WERI-Rb-1 (cell line): ENCODE data around the gene STX3.

ENCODE experiments used
- DNase-seq: peaks from one replicate; pipeline ENCODE4 v3.0.0-alpha.2; 2020
- H3K27ac ChIP-seq: fragments of 250-450 bp; sonication (Bioruptor Pico); 2 replicates; pipeline ENCODE4 v1.5.1; 2020; ENCODE audit warnings: mild to moderate bottlenecking, moderate library complexity
- H3K27me3 ChIP-seq: fragments of 250-450 bp; sonication (Bioruptor Pico); 2 replicates; pipeline ENCODE4 v1.5.1; 2021; ENCODE audit warnings: mild to moderate bottlenecking, low read depth, moderate library complexity; ENCODE audit not compliant: insufficient read depth, severe bottlenecking
- H3K36me3 ChIP-seq: fragments of 250-450 bp; sonication (Bioruptor Pico); 2 replicates; pipeline ENCODE4 v1.5.1; 2020; ENCODE audit warnings: mild to moderate bottlenecking, moderate library complexity
- H3K4me3 ChIP-seq: 2 replicates; pipeline ENCODE4 v1.5.1; 2011; ENCODE audit warnings: low read depth, mild to moderate bottlenecking, control low read depth, low read length
- H3K9me3 ChIP-seq: fragments of 250-450 bp; sonication (Bioruptor Pico); 2 replicates; pipeline ENCODE4 v1.5.1; 2021; ENCODE audit warnings: mild to moderate bottlenecking, moderate library complexity; ENCODE audit not compliant: severe bottlenecking
- TF ChIP-seq, protein P1 (sequence below): IDR thresholded peaks from 2 replicates; pipeline ENCODE4 v1.5.1; 2011; ENCODE audit warnings: low read depth, mild to moderate bottlenecking, control low read depth, inconsistent platforms, low read length

Gene STX3

DNA sequence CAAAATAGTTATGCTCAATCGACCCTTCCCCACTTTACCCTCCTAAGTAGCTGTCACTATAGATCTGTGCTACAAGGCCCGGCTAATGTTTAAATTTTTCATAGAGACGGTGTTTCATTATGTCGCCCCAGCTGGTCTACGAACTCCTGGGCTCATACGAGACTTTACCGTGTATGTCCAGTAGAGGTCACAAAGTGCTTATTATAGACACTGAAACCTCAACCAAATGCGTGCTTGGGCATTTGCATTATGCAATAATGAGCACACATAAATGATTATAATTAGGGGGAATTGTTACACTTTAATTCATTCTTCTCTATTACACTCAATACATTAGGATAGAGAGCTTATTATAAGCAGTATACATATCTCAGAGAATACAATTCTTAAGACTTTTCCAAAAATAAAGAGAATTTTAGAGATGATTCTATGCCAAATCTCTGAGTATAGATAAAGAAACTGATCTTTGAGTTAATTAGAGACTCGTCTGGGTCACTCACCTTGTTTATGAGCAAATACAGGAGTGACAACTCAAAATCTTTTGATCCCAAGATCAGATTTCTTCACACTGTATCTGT lies 67.9 kb downstream of the STX3 start:
- H3K27ac ChIP-seq = no peak overlapping the region
- H3K9me3 ChIP-seq = no peaks in the 10 kb centered on the region
- H3K36me3 ChIP-seq = no peaks in the 10 kb centered on the region
- peak; percentile 46 for DNase-seq
- no peaks in the 10 kb centered on the region for H3K27me3 ChIP-seq
- TF ChIP-seq, protein P1, sequence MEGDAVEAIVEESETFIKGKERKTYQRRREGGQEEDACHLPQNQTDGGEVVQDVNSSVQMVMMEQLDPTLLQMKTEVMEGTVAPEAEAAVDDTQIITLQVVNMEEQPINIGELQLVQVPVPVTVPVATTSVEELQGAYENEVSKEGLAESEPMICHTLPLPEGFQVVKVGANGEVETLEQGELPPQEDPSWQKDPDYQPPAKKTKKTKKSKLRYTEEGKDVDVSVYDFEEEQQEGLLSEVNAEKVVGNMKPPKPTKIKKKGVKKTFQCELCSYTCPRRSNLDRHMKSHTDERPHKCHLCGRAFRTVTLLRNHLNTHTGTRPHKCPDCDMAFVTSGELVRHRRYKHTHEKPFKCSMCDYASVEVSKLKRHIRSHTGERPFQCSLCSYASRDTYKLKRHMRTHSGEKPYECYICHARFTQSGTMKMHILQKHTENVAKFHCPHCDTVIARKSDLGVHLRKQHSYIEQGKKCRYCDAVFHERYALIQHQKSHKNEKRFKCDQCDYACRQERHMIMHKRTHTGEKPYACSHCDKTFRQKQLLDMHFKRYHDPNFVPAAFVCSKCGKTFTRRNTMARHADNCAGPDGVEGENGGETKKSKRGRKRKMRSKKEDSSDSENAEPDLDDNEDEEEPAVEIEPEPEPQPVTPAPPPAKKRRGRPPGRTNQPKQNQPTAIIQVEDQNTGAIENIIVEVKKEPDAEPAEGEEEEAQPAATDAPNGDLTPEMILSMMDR = peak; percentile 56
- H3K4me3 ChIP-seq = no peak overlapping the region

DNA sequence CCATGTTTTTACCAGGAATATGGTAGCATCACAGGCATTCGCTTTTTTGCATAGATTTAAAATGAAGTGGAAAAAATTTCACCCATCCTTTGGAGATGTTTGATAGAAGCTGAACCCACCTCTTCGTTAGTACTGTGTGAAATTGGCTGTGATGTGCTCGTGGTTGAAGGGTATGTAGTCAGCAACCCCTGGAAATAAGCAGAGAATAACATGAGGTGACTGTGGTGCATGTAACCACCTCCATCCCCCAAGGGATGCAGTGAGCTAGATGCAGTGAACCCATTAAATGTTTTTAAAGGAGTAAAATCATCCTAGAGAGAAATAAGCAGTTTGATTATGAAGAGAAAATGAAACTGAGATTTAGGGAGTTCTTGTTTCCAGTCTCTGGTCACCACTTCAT lies 74.2 kb downstream of the STX3 start:
- Histone ChIP-seq H3K36me3 (no peaks in the 10 kb centered on the region), H3K9me3 (no peaks in the 10 kb centered on the region), H3K27me3 (no peaks in the 10 kb centered on the region), H3K4me3 (no peak overlapping the region), H3K27ac (no peak overlapping the region)
- no peak for DNase-seq
- TF ChIP-seq, protein P1 = no peak

DNA sequence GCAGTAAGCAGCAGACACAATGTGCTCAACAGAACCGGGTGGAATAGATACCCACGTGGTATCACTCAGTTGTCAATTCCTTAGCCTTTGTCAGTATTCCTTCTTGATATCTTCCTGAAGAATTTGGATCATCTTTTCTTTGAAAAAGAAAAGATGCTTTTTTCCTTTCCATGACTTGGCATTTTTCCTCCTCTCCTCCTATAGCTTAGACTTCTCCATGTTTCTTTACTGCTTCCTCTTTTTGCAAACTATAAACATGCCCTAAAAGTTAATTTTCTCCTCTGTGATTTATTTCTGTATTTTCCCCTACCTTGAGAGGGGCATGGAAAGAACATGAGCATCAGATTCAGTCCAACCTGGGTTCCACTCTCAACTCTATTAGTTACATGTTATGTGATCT lies 78.4 kb downstream of the STX3 start:
- no peak overlapping the region for H3K27ac ChIP-seq
- TF ChIP-seq, protein P1 = no peak
- no peak overlapping the region for H3K4me3 ChIP-seq
- no peaks in the 10 kb centered on the region for H3K9me3 ChIP-seq
- no peaks in the 10 kb centered on the region for H3K27me3 ChIP-seq
- H3K36me3 ChIP-seq = 0 out of 2 replicates have a peak, but pooled peaks cover 2% of the 10 kb centered on the region
- no peak for DNase-seq

DNA sequence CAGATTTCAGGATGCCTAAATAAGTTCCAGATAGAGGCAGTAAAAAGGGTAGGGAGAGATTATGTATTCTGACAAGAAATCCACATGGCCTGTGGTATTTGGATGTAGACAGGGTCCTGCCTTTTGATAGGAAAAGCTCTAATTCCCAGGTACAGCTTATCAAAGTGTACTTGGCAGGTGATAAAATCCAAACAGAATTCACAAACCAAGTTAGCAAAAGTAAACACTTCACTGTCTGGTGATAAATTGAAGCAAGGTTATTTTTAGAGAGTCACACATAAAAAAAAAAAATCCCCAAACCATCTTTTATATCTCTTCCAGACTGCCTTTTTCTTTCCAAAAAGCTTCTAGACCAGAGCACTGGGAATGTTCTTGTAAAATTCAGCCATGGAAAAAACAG lies 84.4 kb downstream of the STX3 start:
- TF ChIP-seq, protein P1 = no peak
- H3K27ac ChIP-seq = no peak overlapping the region
- H3K9me3 ChIP-seq = no peaks in the 10 kb centered on the region
- DNase-seq = no peak
- H3K4me3 ChIP-seq = no peak overlapping the region
- H3K27me3 ChIP-seq = no peaks in the 10 kb centered on the region
- 0 out of 2 replicates have a peak, but pooled peaks cover 2% of the 10 kb centered on the region for H3K36me3 ChIP-seq

DNA sequence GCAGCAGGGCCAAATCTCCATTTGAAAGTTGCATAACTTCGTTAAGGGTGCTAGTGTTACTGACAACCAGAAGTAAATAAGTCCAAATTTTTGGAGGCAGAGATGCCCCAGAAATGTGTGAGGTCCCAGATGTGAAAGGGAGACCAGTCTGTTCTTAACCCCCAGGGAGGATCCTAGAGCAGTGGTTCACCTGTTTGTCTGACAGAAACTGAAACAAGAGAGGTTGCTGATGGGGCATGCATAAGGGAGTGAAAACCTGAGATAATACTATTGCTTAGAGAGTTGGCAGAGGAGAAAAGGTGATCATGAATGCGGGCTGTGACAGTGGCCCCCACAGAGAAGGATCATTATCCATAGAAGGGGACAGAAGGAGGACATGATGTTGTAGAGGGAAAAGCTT lies 86.3 kb downstream of the STX3 start:
- Histone ChIP-seq H3K36me3 (0 out of 2 replicates have a peak, but pooled peaks cover 2% of the 10 kb centered on the region), H3K4me3 (no peak overlapping the region), H3K27me3 (no peaks in the 10 kb centered on the region), H3K27ac (no peak overlapping the region), H3K9me3 (no peaks in the 10 kb centered on the region)
- no peak for DNase-seq
- TF ChIP-seq, protein P1 = no peak

DNA sequence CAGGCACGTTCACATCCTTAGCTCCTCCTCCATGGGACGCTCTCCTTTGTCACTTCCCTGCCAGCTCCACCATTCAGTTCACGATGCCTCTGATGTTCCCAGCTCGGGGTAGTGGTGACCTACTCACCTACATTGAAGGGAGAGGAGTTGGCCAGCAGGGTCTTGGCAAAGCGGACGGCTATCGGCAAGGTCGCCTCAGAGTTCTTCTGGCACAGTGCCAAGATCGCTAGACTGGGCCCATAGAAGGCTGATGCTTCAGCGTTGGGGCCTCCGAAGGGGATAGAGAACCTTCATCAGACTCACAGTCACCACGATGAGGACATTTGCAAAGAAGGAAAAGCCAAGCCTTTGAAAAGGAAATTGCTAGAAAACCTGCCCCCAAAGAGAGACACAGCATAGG lies 87.1 kb downstream of the STX3 start:
- H3K27me3 ChIP-seq = no peaks in the 10 kb centered on the region
- no peak for DNase-seq
- TF ChIP-seq, protein P1 = no peak

More for the DNA sequence above, 87.1 kb downstream of the STX3 start:
- Histone ChIP-seq H3K36me3 (0 out of 2 replicates have a peak, but pooled peaks cover 2% of the 10 kb centered on the region), H3K4me3 (no peak overlapping the region), H3K27ac (no peak overlapping the region), H3K9me3 (no peaks in the 10 kb centered on the region)
